Measurements from ENCODE around the gene LILRB5. TPM values are rescaled to one million over a fixed set of nuclear protein-coding genes. Genes with fewer than 3 reads are reported as not detected.
"Not testable (repeated sequence)": the region's sequence is repeated elsewhere in the genome, so short reads cannot be mapped to it uniquely, and the experiment has no call there.

LILRB5 gene
- total and polyA plus RNA-seq, 9 of the 15 experiments (the other 6 are each of a cell fraction or from before 2014, with no cell fraction given): not detected

DNA sequence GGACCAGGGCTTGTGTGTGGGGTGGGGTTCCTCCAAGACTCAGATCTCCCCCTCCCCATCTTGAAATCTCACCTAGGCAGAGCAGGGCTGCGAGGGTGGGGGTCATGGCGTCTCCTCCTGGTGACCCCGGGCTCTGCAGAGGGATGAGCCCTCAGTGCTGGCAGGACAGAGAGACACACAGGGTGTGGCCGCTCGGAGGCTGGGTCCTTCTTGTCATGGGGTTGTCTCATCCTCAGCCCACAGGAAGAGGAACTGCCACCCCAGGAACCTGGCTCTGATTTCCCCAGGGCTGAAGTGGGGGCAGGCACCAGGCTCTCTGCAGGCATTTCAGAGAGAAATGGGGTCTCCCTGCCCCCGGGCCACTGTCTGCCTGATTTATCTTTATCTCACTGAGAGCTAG, 14.4 kb downstream of the LILRB5 start, which contains the start of gene LILRA6:
TSS of gene LILRA6 (minus strand) at position 145 of the 400 bp plus-strand sequence.
- Histone ChIP-seq H3K27me3 (ENCODE audit: control insufficient read depth in 2 of 2, insufficient read depth in 2 of 2, low read length in 2 of 2) (peaks cover 29 to 44% of the 10 kb centered on the region in 2 experiments), H3K4me1 (replicated peaks in 1 of 2; ENCODE audit: control insufficient read depth in 2 of 2, insufficient read depth in 2 of 2, low read length in 2 of 2) (peaks cover 0 to 14% of the 10 kb centered on the region in 2 experiments; a peak in 2 of 5 replicates)
- H3K9me3 ChIP-seq (replicated peaks; ENCODE audit: control insufficient read depth, insufficient read depth, low read depth, low read length); H3K4me2 ChIP-seq (ENCODE audit: insufficient read depth, low read length); BruUV-seq (replicated peaks); intact Hi-C loops (cut with micrococcal nuclease); H3K9ac ChIP-seq (ENCODE audit: insufficient read depth in 1 of 2, low read depth in 2 of 2, low read length in 2 of 2); in situ Hi-C loops (cut with MboI); H3K36me3 ChIP-seq (ENCODE audit: control insufficient read depth, insufficient read depth, low read length); POLR2A ChIA-PET; DNase-seq (ENCODE audit: extremely low read depth in 1 of 4, low spot score in 3 of 4); H4K20me1 ChIP-seq (replicated peaks; ENCODE audit: control insufficient read depth, insufficient read depth, low read length); H2AFZ ChIP-seq (ENCODE audit: low read depth, low read length); H3K79me2 ChIP-seq (ENCODE audit: control insufficient read depth, insufficient read depth, low read length); CTCF ChIA-PET (ENCODE audit: low intra/inter-chr PET ratio); H3K4me3 ChIP-seq; H3K27ac ChIP-seq (ENCODE audit: extremely low read depth, low read depth, low read length); H3K9me1 ChIP-seq (ENCODE audit: control insufficient read depth, insufficient read depth, low read length): not testable (repeated sequence)
- WGBS (ENCODE audit: insufficient coverage, low coverage, missing lambda C conversion rate): 0% methylated on average over 3 of the region's 6 CpGs
- ATAC-seq (peak; percentile 45; the same call in 2 of the 3 replicates), FAIRE-seq (peak; percentile 23)

DNA sequence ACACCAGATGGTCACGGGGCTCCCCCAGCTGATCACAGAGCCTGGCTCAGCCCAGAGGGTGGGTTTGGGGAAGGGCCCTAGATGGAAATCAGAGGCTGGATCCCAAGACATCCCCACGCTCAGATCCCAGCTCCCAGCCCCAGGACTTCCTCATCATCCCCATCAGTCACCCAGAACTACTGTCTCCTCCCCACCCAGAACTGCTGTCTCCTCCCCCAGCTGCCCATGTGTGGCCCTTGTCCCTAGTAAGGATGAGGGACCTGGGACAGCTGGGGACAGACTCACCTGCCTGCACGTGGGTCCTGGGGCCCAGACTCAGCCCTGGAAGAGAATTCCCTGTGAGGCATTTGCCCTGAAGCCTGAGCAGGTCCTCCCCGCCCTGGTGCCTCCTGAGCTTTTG, 14.8 kb downstream of the LILRB5 start:
- 0% methylated on average over 3 of the region's 4 CpGs for WGBS (ENCODE audit: insufficient coverage, low coverage, missing lambda C conversion rate)
- H3K27me3 ChIP-seq (ENCODE audit: control insufficient read depth in 2 of 2, insufficient read depth in 2 of 2, low read length in 2 of 2): peaks cover 29 to 44% of the 10 kb centered on the region in 2 experiments
- H3K79me2 ChIP-seq (ENCODE audit: control insufficient read depth, insufficient read depth, low read length); H3K27ac ChIP-seq (ENCODE audit: extremely low read depth, low read depth, low read length); H3K36me3 ChIP-seq (ENCODE audit: control insufficient read depth, insufficient read depth, low read length); H3K9ac ChIP-seq (ENCODE audit: insufficient read depth in 1 of 2, low read depth in 2 of 2, low read length in 2 of 2); H2AFZ ChIP-seq (ENCODE audit: low read depth, low read length); H3K4me3 ChIP-seq; DNase-seq (ENCODE audit: extremely low read depth in 1 of 4, low spot score in 3 of 4); ATAC-seq; BruUV-seq (replicated peaks); in situ Hi-C loops (cut with MboI); CTCF ChIA-PET (ENCODE audit: low intra/inter-chr PET ratio); H3K9me3 ChIP-seq (replicated peaks; ENCODE audit: control insufficient read depth, insufficient read depth, low read depth, low read length); H4K20me1 ChIP-seq (replicated peaks; ENCODE audit: control insufficient read depth, insufficient read depth, low read length); H3K9me1 ChIP-seq (ENCODE audit: control insufficient read depth, insufficient read depth, low read length); POLR2A ChIA-PET; FAIRE-seq; intact Hi-C loops (cut with micrococcal nuclease); H3K4me2 ChIP-seq (ENCODE audit: insufficient read depth, low read length): not testable (repeated sequence)
- peaks cover 0 to 14% of the 10 kb centered on the region in 2 experiments; a peak in 2 of 5 replicates for H3K4me1 ChIP-seq (replicated peaks in 1 of 2; ENCODE audit: control insufficient read depth in 2 of 2, insufficient read depth in 2 of 2, low read length in 2 of 2)

DNA sequence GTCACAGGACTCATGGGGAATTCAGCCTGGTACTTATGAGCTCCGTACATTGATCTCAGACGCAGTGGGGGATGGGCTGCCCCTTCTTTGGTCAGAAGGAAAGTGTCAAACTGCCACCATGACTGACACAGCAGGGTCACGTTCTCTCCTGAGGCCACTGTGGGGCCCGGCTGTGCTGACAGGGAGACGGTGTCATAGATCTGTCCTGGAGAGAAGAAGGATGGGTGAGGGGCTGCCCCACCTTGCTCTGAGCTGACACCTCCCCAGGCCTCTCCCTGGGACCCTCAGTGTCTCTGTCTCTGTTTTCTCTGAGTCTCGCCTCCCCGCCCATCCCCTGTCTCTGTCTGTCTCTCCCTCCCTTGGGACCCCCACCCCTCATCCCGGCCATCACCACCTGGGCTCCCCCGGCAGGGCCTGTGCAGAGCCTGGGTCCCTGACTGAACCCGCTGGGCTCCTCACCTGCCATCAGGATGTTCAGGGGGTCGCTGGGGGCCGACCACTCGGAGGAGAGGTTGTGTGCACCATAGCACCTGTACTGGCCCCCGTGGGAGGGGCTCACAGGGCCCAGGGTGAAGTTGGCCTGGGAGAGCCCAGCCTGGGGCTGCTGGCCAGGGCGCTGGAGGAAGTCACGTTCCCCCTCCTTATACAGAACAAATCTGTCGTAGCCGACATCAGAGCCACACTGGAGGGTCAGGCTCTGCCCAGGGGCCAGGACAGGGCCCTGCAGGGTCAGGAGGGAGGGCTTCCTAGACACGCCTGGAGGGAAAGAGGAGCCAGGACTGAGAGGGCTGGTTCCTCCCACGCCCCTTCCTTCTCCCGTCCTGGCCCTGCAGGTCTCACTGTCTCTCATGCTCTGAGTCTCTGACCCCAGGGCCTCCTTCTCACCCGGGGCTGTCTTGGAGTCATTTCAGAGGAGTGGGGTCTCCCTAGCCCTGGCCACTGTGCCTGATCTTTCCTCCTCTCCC, 16.4 kb downstream of the LILRB5 start:
- DNase-seq (ENCODE audit: extremely low read depth in 1 of 4, low spot score in 3 of 4); intact Hi-C loops (cut with micrococcal nuclease); H3K9me3 ChIP-seq (replicated peaks; ENCODE audit: control insufficient read depth, insufficient read depth, low read depth, low read length); H2AFZ ChIP-seq (ENCODE audit: low read depth, low read length); H3K4me2 ChIP-seq (ENCODE audit: insufficient read depth, low read length); FAIRE-seq; H4K20me1 ChIP-seq (replicated peaks; ENCODE audit: control insufficient read depth, insufficient read depth, low read length); H3K36me3 ChIP-seq (ENCODE audit: control insufficient read depth, insufficient read depth, low read length); H3K4me3 ChIP-seq; H3K9me1 ChIP-seq (ENCODE audit: control insufficient read depth, insufficient read depth, low read length); H3K79me2 ChIP-seq (ENCODE audit: control insufficient read depth, insufficient read depth, low read length); H3K9ac ChIP-seq (ENCODE audit: insufficient read depth in 1 of 2, low read depth in 2 of 2, low read length in 2 of 2); BruUV-seq (replicated peaks); CTCF ChIA-PET (ENCODE audit: low intra/inter-chr PET ratio); H3K27ac ChIP-seq (ENCODE audit: extremely low read depth, low read depth, low read length); in situ Hi-C loops (cut with MboI): not testable (repeated sequence)
- ATAC-seq: peak; percentile 38
- POLR2A ChIA-PET: interaction anchor here (0.6 to 1.2 kb wide), 2 partner anchors 11 to 29 kb away, joined by 3 to 5 read pairs; no protein-coding TSS in a partner anchor
- 24% methylated on average over 11 of the region's 22 CpGs for WGBS (ENCODE audit: insufficient coverage, low coverage, missing lambda C conversion rate)
- Histone ChIP-seq H3K4me1 (replicated peaks in 1 of 2; ENCODE audit: control insufficient read depth in 2 of 2, insufficient read depth in 2 of 2, low read length in 2 of 2) (peaks cover 0 to 14% of the 10 kb centered on the region in 2 experiments; a peak in 2 of 5 replicates), H3K27me3 (ENCODE audit: control insufficient read depth in 2 of 2, insufficient read depth in 2 of 2, low read length in 2 of 2) (peaks cover 26 to 44% of the 10 kb centered on the region in 2 experiments; a peak in 4 of 5 replicates)
